Measurements from ENCODE around the gene GBF1.

Gene GBF1

DNA sequence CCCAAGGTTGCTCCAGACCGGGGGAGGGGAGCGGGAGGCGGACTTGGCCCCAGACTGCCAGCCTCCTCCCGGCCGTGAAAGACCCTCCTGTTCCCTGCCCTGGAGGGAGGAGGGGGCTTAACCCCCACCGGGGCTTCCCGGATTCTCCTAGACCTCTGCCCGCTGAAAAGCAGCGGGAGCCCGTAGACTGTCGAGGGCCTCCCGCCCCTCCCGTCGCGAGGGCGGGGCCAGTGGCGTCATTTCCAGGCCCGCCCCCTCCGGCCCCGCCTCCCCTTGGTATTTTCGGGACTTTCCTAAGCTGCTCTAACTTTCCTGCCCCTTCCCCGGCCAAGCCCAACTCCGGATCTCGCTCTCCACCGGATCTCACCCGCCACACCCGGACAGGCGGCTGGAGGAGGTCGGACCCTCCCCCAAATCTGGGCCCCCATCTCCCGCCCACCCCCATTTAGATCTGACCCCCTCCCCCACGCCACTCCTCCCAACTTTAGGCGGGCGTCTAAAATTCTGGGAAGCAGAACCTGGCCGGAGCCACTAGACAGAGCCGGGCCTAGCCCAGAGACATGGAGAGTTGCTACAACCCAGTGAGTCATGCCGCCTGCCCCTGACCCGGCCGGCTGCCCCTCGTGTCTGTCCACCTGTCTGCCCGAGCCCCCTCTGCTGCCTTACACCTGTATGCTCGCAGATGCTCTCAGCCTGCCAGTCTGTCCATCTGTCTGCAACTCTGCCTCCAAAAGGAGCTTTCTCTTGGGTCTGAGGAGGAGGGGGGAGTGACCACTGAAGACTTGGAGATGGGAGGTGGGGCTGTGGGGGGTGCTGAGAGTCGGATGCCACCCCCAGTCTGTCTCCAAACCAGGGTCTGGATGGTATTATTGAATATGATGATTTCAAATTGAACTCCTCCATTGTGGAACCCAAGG lies 150.3 kb downstream of the GBF1 start, which contains the start of gene NFKB2:
Gene NFKB2 (plus strand): TSS at position 306 of the 917 bp plus-strand sequence. CDS start 255 bp downstream, at position 561.
- Histone ChIP-seq H2AFZ (ENCODE audit: low read depth, low read length) (no peak within 1 kb of the TSS; the same call in 1 of the 2 replicates), H3K36me3 (replicated peaks; ENCODE audit: low read depth, low read length) (peaks cover 37% of the 10 kb centered on the region), H3K4me2 (ENCODE audit: low read length) (peak within 1 kb of the TSS; percentile 95), H3K4me3 (ENCODE audit: low read length) (peak within 1 kb of the TSS; percentile 93), H3K79me2 (ENCODE audit: low read length) (peaks cover 45% of the 10 kb centered on the region), H4K20me1 (ENCODE audit: insufficient read depth, low read length) (peaks cover 9% of the 10 kb centered on the region), H3K27ac (ENCODE audit: low read length) (peak within 1 kb of the TSS; percentile 97), H3K4me1 (ENCODE audit: low read length) (peaks cover 43% of the 10 kb centered on the region), H3K9ac (ENCODE audit: low read length) (peak within 1 kb of the TSS; percentile 99), H3K9me3 (ENCODE audit: insufficient read depth, low read length) (no peaks in the 10 kb centered on the region), H3K27me3 (ENCODE audit: low read depth, low read length) (no peaks in the 10 kb centered on the region)
- TF ChIP-seq, protein P1, sequence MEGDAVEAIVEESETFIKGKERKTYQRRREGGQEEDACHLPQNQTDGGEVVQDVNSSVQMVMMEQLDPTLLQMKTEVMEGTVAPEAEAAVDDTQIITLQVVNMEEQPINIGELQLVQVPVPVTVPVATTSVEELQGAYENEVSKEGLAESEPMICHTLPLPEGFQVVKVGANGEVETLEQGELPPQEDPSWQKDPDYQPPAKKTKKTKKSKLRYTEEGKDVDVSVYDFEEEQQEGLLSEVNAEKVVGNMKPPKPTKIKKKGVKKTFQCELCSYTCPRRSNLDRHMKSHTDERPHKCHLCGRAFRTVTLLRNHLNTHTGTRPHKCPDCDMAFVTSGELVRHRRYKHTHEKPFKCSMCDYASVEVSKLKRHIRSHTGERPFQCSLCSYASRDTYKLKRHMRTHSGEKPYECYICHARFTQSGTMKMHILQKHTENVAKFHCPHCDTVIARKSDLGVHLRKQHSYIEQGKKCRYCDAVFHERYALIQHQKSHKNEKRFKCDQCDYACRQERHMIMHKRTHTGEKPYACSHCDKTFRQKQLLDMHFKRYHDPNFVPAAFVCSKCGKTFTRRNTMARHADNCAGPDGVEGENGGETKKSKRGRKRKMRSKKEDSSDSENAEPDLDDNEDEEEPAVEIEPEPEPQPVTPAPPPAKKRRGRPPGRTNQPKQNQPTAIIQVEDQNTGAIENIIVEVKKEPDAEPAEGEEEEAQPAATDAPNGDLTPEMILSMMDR (IDR thresholded peaks at IDR 0.05; ENCODE audit: low read depth, low read length), result no peak
- TF ChIP-seq EZH2phosphoT487 (IDR thresholded peaks at IDR 0.05; ENCODE audit: low read depth), result no peak

DNA sequence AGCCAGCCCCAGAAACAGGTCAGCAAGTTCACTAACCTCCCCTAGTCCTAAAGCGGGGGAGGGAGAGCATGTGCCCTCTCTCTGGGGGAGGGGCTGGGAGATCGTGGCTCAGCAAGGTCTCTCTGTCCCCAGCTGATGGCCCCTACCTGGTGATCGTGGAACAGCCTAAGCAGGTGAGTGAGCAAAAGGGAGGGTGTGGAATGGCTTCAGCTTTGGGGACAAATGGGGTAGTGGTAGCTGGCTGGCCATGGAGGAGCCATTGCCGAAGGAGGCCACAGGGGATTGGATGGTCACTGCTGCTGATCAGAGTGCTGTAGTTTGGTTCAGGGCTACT lies 151.0 kb downstream of the GBF1 start:
- peak overlapping the region; percentile 97 for H3K27ac ChIP-seq (ENCODE audit: low read length)
- H3K4me1 ChIP-seq (ENCODE audit: low read length), result peaks cover 43% of the 10 kb centered on the region
- no peak overlapping the region for H2AFZ ChIP-seq (ENCODE audit: low read depth, low read length)
- H3K79me2 ChIP-seq (ENCODE audit: low read length), result peaks cover 45% of the 10 kb centered on the region
- no peaks in the 10 kb centered on the region for H3K27me3 ChIP-seq (ENCODE audit: low read depth, low read length)
- TF ChIP-seq, protein P1 (IDR thresholded peaks at IDR 0.05; ENCODE audit: low read depth, low read length), result no peak
- TF ChIP-seq EZH2phosphoT487 (IDR thresholded peaks at IDR 0.05; ENCODE audit: low read depth), result no peak
- peaks cover 42% of the 10 kb centered on the region for H3K36me3 ChIP-seq (replicated peaks; ENCODE audit: low read depth, low read length)
- H3K9me3 ChIP-seq (ENCODE audit: insufficient read depth, low read length), result no peaks in the 10 kb centered on the region
- H4K20me1 ChIP-seq (ENCODE audit: insufficient read depth, low read length), result peaks cover 10% of the 10 kb centered on the region
- peak overlapping the region; percentile 93 for H3K4me3 ChIP-seq (ENCODE audit: low read length)
- peak overlapping the region; percentile 95 for H3K4me2 ChIP-seq (ENCODE audit: low read length)
- H3K9ac ChIP-seq (ENCODE audit: low read length), result peak overlapping the region; percentile 99

DNA sequence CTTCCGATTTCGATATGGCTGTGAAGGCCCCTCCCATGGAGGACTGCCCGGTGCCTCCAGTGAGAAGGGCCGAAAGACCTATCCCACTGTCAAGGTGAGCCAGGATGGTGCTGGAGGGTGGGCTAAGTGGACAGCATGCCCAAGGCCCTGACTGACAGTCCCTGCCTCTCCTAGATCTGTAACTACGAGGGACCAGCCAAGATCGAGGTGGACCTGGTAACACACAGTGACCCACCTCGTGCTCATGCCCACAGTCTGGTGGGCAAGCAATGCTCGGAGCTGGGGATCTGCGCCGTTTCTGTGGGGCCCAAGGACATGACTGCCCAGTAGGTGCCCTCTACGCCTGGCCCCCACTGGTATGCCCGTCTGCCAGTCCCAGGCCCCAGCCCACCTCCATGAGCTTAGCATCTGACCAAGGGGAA lies 151.4 kb downstream of the GBF1 start:
- TF ChIP-seq, protein P1 (IDR thresholded peaks at IDR 0.05; ENCODE audit: low read depth, low read length), result no peak
- TF ChIP-seq EZH2phosphoT487 (IDR thresholded peaks at IDR 0.05; ENCODE audit: low read depth), result no peak
- Histone ChIP-seq H3K4me2 (ENCODE audit: low read length) (peak overlapping the region; percentile 95), H3K9ac (ENCODE audit: low read length) (peak overlapping the region; percentile 99), H3K27ac (ENCODE audit: low read length) (peak overlapping the region; percentile 97), H3K4me1 (ENCODE audit: low read length) (peaks cover 43% of the 10 kb centered on the region), H4K20me1 (ENCODE audit: insufficient read depth, low read length) (peaks cover 13% of the 10 kb centered on the region), H3K27me3 (ENCODE audit: low read depth, low read length) (no peaks in the 10 kb centered on the region), H3K9me3 (ENCODE audit: insufficient read depth, low read length) (no peaks in the 10 kb centered on the region), H3K4me3 (ENCODE audit: low read length) (peak overlapping the region; percentile 93), H3K36me3 (replicated peaks; ENCODE audit: low read depth, low read length) (peaks cover 45% of the 10 kb centered on the region), H2AFZ (ENCODE audit: low read depth, low read length) (no peak overlapping the region), H3K79me2 (ENCODE audit: low read length) (peaks cover 45% of the 10 kb centered on the region)
